ENCODE data around the gene EYA3. TPM values are rescaled to one million over a fixed set of nuclear protein-coding genes. Genes with fewer than 3 reads are reported as not detected.

The EYA3 gene
- total RNA-seq, 1 experiment from 2014 or later = 23.1 TPM

Other genes starting within 250 kb of the EYA3 start
- gene THEMIS2, start 216.1 kb downstream of the EYA3 start, total RNA-seq (2014; rRNA removed; shearing (Covaris generic); ENCODE audit: low replicate concordance) = 8.9 and 9.0 TPM in 2 replicates
- gene RPA2, start 174.0 kb downstream of the EYA3 start, total RNA-seq (2014; rRNA removed; shearing (Covaris generic); ENCODE audit: low replicate concordance) = 50.5 and 63.9 TPM in 2 replicates
- gene SMPDL3B, start 153.6 kb downstream of the EYA3 start, total RNA-seq (2014; rRNA removed; shearing (Covaris generic); ENCODE audit: low replicate concordance) = not detected in 2 replicates
- 13.9 and 16.1 TPM in 2 replicates for gene XKR8, start 128.6 kb downstream of the EYA3 start, total RNA-seq (2014; rRNA removed; shearing (Covaris generic); ENCODE audit: low replicate concordance)
- 0.49 TPM in 1 of 2 replicates, not detected in the other for gene PTAFR, start 88.1 kb upstream of the EYA3 start, total RNA-seq (2014; rRNA removed; shearing (Covaris generic); ENCODE audit: low replicate concordance)
- 115 and 155 TPM in 2 replicates for gene DNAJC8, start 144.4 kb upstream of the EYA3 start, total RNA-seq (2014; rRNA removed; shearing (Covaris generic); ENCODE audit: low replicate concordance)
- gene ATP5IF1, start 147.5 kb upstream of the EYA3 start, total RNA-seq (2014; rRNA removed; shearing (Covaris generic); ENCODE audit: low replicate concordance) = 56.3 and 244 TPM in 2 replicates
- gene SESN2, start 170.9 kb upstream of the EYA3 start, total RNA-seq (2014; rRNA removed; shearing (Covaris generic); ENCODE audit: low replicate concordance) = 13.4 and 19.0 TPM in 2 replicates
- 21.1 and 30.0 TPM in 2 replicates for gene MED18, start 240.4 kb upstream of the EYA3 start, total RNA-seq (2014; rRNA removed; shearing (Covaris generic); ENCODE audit: low replicate concordance)

All from MG63 (cell line).